Right renal cortex interstitium (tissue), 3 donors: Measurements from ENCODE around the gene SMG7. TPM values are rescaled to one million over a fixed set of nuclear protein-coding genes. Genes with fewer than 3 reads are reported as not detected.

Experiments
- DNase-seq, 3 donors: peaks; one replicate each; pipeline ENCODE4 v3.0.0-alpha.2; 2013; ENCODE audit warnings: low read depth in 3 of 3, low spot score in 2 of 3
- polyA plus RNA-seq, 3 donors: library from polyadenylated mRNA; unstranded; fragments of 120-200 nt; gene quantifications; one replicate each; pipeline ENCODE4 v1.2.1, GENCODE V29; 2013; ENCODE audit not compliant: insufficient read length in 3 of 3

The SMG7 gene
- polyA plus RNA-seq, 3 donors: 65.7 to 70.0 (median 66.9) TPM

- no peak for DNase-seq
Observed at GRCh38 chr1:183588827-183589226, 116.5 kb downstream of the SMG7 start.

GRCh38 chr1:183589384-183589783, 117.1 kb downstream of the SMG7 start:
- DNase-seq: no peak

- DNase-seq: no peak
Observed at GRCh38 chr1:183589874-183590243, 117.6 kb downstream of the SMG7 start.

- DNase-seq: no peak
Observed at GRCh38 chr1:183590244-183591191, 118.2 kb downstream of the SMG7 start, which contains the start of gene NCF2. TSS of gene NCF2 (minus strand) at chr1:183590459. CDS start at chr1:183590329, 130 bp downstream.

GRCh38 chr1:183592733-183593132, 120.4 kb downstream of the SMG7 start:
- DNase-seq: no peak

- no peak for DNase-seq
Observed at GRCh38 chr1:183593356-183593755, 121.1 kb downstream of the SMG7 start.

- DNase-seq: no peak
Observed at GRCh38 chr1:183595537-183595936, 123.2 kb downstream of the SMG7 start.

- no peak for DNase-seq
Observed at GRCh38 chr1:183596500-183596899, 124.2 kb downstream of the SMG7 start.

- no peak for DNase-seq
Observed at GRCh38 chr1:183597656-183598347, 125.5 kb downstream of the SMG7 start.

GRCh38 chr1:183598386-183598785, 126.1 kb downstream of the SMG7 start:
- no peak for DNase-seq

- DNase-seq: no peak
Observed at GRCh38 chr1:183600136-183600535, 127.8 kb downstream of the SMG7 start.

GRCh38 chr1:183600634-183601033, 128.3 kb downstream of the SMG7 start:
- no peak for DNase-seq

GRCh38 chr1:183602510-183602909, 130.2 kb downstream of the SMG7 start:
- DNase-seq: no peak

Other genes starting within 250 kb of the SMG7 start
- gene NMNAT2, start 54.1 kb upstream of the SMG7 start, polyA plus RNA-seq: 1 to 10 TPM; 3.2 to 4.3 (median 3.4) TPM
- gene NCF2, start 118.0 kb downstream of the SMG7 start, polyA plus RNA-seq: 1 to 10 TPM; 2.6 to 3.1 (median 2.8) TPM
- gene ARPC5, start 163.3 kb downstream of the SMG7 start, polyA plus RNA-seq: 100 to 1,000 TPM; 152 to 162 (median 153) TPM
- not detected for gene APOBEC4, start 180.8 kb downstream of the SMG7 start, polyA plus RNA-seq